Nephron progenitor cell (in vitro differentiated cells): ENCODE measurements around the gene CLCN5.

ENCODE experiments used
- DNase-seq: peaks from one replicate; pipeline ENCODE4 v3.0.0; 2021
- H3K27ac Mint-ChIP-seq: 2 replicates; pipeline ENCODE4 v1.8.0; 2021; ENCODE audit warnings: mild to moderate bottlenecking, moderate library complexity, mixed read lengths
- H3K27me3 Mint-ChIP-seq: 2 replicates; pipeline ENCODE4 v1.8.0; 2021; ENCODE audit warnings: mild to moderate bottlenecking, low read depth, mixed read lengths; ENCODE audit not compliant: poor library complexity
- H3K36me3 Mint-ChIP-seq: 2 replicates; pipeline ENCODE4 v1.8.0; 2021; ENCODE audit warnings: low read depth, mixed read lengths
- H3K4me1 Mint-ChIP-seq: 2 replicates; pipeline ENCODE4 v1.8.0; 2021; ENCODE audit warnings: mixed read lengths
- H3K4me3 Mint-ChIP-seq: 2 replicates; pipeline ENCODE4 v1.8.0; 2021; ENCODE audit warnings: mild to moderate bottlenecking, moderate library complexity, mixed read lengths
- H3K9me3 Mint-ChIP-seq: 2 replicates; pipeline ENCODE4 v1.8.0; 2021; ENCODE audit warnings: mild to moderate bottlenecking, moderate library complexity, mixed read lengths
- CTCF ChIP-seq: fragments of 200-600 bp; sonication (generic); IDR thresholded peaks from 2 replicates; pipeline ENCODE4 v1.5.0; 2021; ENCODE audit warnings: antibody characterized with exemption

The CLCN5 gene

GRCh38 chrX:49959602-49960001 lies 37.2 kb downstream of the CLCN5 start:
- TF ChIP-seq CTCF: no peak
- H3K27ac Mint-ChIP-seq: no peak overlapping the region

GRCh38 chrX:49960061-49960460 lies 37.7 kb downstream of the CLCN5 start:
- no peak for DNase-seq
- Mint-ChIP-seq H3K36me3 (no peaks in the 10 kb centered on the region), H3K27ac (no peak overlapping the region), H3K27me3 (peaks cover 7% of the 10 kb centered on the region), H3K4me3 (no peak overlapping the region), H3K4me1 (no peaks in the 10 kb centered on the region), H3K9me3 (peaks cover 4% of the 10 kb centered on the region)
- TF ChIP-seq CTCF: no peak

More at GRCh38 chrX:49959602-49960001, 37.2 kb downstream of the CLCN5 start:
- peaks cover 9% of the 10 kb centered on the region for H3K27me3 Mint-ChIP-seq
- no peak for DNase-seq
- H3K4me1 Mint-ChIP-seq: no peaks in the 10 kb centered on the region
- no peak overlapping the region for H3K4me3 Mint-ChIP-seq
- H3K9me3 Mint-ChIP-seq: peaks cover 5% of the 10 kb centered on the region
- no peaks in the 10 kb centered on the region for H3K36me3 Mint-ChIP-seq

DNA sequence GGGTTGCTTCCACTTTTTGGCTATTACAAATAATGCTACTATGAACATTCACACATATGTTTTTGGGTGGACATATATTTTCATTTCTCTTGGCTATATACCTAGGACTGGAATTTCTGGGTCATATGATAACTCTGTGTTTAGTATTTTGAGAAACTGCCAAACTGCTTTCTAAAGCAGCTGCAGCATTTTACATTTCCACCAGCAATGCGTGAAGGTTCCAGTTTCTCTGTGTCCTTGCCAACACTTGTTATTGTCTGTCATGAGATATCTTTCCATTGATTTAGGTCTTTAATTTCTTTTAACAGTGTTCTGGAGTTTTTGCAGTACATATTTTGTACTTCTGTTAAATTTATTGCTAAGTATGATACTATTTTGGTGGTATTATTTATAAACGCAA lies 48.3 kb downstream of the CLCN5 start:
- Mint-ChIP-seq H3K4me3 (no peak overlapping the region), H3K4me1 (no peaks in the 10 kb centered on the region), H3K36me3 (no peaks in the 10 kb centered on the region), H3K27me3 (peaks cover 2% of the 10 kb centered on the region), H3K27ac (no peak overlapping the region), H3K9me3 (peaks cover 51% of the 10 kb centered on the region)
- DNase-seq: no peak
- TF ChIP-seq CTCF: no peak

DNA sequence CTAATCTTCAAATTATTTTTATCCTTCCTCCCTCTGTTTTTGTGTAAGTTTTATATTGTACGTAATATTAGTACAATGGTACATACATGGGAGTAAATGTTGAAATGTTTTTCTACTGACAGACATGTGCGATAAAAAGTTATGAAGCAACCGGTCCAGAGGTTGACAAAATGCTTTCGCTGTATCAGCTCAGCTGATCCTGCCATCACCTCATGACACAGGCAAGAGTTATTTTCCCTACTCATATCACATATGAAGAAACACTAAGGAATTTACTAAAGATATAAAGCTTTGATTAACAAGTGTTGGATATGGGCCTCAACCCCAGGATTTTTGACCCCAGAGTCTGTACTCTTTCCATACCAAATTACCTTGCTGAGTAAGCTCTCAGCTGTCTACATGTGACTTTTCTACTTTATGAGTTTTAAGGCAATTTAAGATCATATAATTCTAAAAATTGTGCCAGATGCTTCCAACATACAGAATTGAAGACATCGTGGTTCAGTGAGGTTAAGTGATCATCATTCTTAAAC lies 50.0 kb downstream of the CLCN5 start:
- H3K4me3 Mint-ChIP-seq: no peak overlapping the region
- no peak for DNase-seq
- peaks cover 45% of the 10 kb centered on the region for H3K9me3 Mint-ChIP-seq
- no peaks in the 10 kb centered on the region for H3K36me3 Mint-ChIP-seq
- no peak for TF ChIP-seq CTCF
- no peaks in the 10 kb centered on the region for H3K27me3 Mint-ChIP-seq
- peaks cover 13% of the 10 kb centered on the region for H3K4me1 Mint-ChIP-seq
- no peak overlapping the region for H3K27ac Mint-ChIP-seq

DNA sequence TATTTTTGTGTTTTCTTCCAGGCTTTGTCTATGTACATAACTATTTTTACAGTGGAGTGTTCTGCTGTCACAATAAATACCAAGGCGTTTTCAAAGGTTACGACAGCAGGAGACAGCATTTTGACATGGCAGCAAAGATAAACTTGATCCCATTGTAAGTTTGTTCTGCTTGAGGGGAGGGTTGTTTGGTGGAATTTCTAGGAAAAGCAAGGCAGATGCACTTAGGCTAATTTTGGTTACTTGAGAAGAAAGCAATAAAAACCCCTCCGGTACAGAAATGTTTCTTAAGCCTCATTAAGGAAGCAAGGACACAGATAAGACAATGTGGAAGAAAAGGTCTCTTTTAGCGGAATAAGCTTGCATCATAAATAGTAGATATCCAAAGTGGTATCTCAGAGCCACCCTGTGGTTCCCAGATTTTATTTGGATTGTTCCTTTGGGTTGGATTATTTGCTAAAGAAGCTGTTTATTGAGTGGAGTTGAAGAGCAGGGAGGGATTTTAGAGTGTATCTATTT lies 54.3 kb downstream of the CLCN5 start:
- Mint-ChIP-seq H3K27me3 (no peaks in the 10 kb centered on the region), H3K27ac (peak overlapping the region; percentile 23), H3K4me1 (peaks cover 29% of the 10 kb centered on the region), H3K9me3 (peaks cover 23% of the 10 kb centered on the region), H3K4me3 (no peak overlapping the region), H3K36me3 (no peaks in the 10 kb centered on the region)
- DNase-seq: no peak
- TF ChIP-seq CTCF: no peak
